ENCODE results near the gene SLFN14. TPM values are rescaled to one million over a fixed set of nuclear protein-coding genes. Genes with fewer than 3 reads are reported as not detected.
"Not testable (repeated sequence)": the region's sequence is repeated elsewhere in the genome, so short reads cannot be mapped to it uniquely, and the experiment has no call there.

The SLFN14 gene
- total and polyA plus RNA-seq, 2 of the 4 experiments (the other 2 are of a cell fraction), result not detected

GRCh38 chr17:35529326-35529725 is 31.3 kb downstream of the SLFN14 start:
- no CpG with 5 or more reads among the region's 1 CpG for WGBS, 2 experiments (ENCODE audit: extremely low coverage in 2 of 2, insufficient read length in 1 of 2)
- intact Hi-C loops (cut with micrococcal nuclease); H3K4ac ChIP-seq (ENCODE audit: low read depth, low read length): not testable (repeated sequence)

More at GRCh38 chr17:35529326-35529725, 31.3 kb downstream of the SLFN14 start:
- H2BK120ac ChIP-seq (ENCODE audit: low read depth, low read length); ATAC-seq (ENCODE audit: low read depth); H3K4me3 ChIP-seq (ENCODE audit: insufficient read depth, low read depth, low read length); H4K5ac ChIP-seq (ENCODE audit: low read depth, low read length); H3K14ac ChIP-seq (replicated peaks; ENCODE audit: low read depth, low read length); H3K4me2 ChIP-seq (ENCODE audit: low read depth, low read length); H3K79me1 ChIP-seq (ENCODE audit: low read depth in 1 of 2, low read length in 2 of 2); H3K9ac ChIP-seq (ENCODE audit: low read depth, low read length); H3K4me1 ChIP-seq (ENCODE audit: control insufficient read depth, insufficient read depth, low read length); BruUV-seq (replicated peaks); POLR2A ChIA-PET (ENCODE audit: unreplicated experiment); H2AK9ac ChIP-seq (replicated peaks; ENCODE audit: low read depth, low read length, poor library complexity); H3K56ac ChIP-seq (ENCODE audit: extremely low read depth, insufficient read depth, low read length); H2AK5ac ChIP-seq (ENCODE audit: low read depth, low read length); H3K9me3 ChIP-seq (ENCODE audit: control insufficient read depth, insufficient read depth, low read length); H2BK20ac ChIP-seq (ENCODE audit: low read depth, low read length); H2BK15ac ChIP-seq (ENCODE audit: low read depth, low read length); H3K23ac ChIP-seq (ENCODE audit: low read depth, low read length); DNase-seq; H4K20me1 ChIP-seq (ENCODE audit: insufficient read depth, low read length); H2AFZ ChIP-seq (replicated peaks; ENCODE audit: low read length, poor library complexity); H3K27me3 ChIP-seq (ENCODE audit: control insufficient read depth, insufficient read depth, low read length); H3K27ac ChIP-seq (ENCODE audit: insufficient read depth, low read length); H4K91ac ChIP-seq (ENCODE audit: insufficient read depth, low read depth, low read length); H3K9me1 ChIP-seq (ENCODE audit: insufficient read depth, low read length); H4K8ac ChIP-seq (ENCODE audit: low read depth in 2 of 2, low read length in 2 of 2); H2BK5ac ChIP-seq (ENCODE audit: low read depth, low read length, poor library complexity, severe bottlenecking); H3K36me3 ChIP-seq (ENCODE audit: control insufficient read depth, insufficient read depth, low read length); H3K18ac ChIP-seq (ENCODE audit: low read depth, low read length): not testable (repeated sequence)
- in situ Hi-C loops (cut with MboI; ENCODE audit: low sequenced_read_pairs) (loop anchor here (25.0 kb wide), 1 partner anchor 1117 kb away; no protein-coding TSS in a partner anchor), dilution Hi-C loops (cut with HindIII; ENCODE audit: low sequenced_read_pairs, unreplicated experiment) (loop anchor here (25.0 kb wide), 2 partner anchors 217 to 342 kb away; partner anchors contain the start of gene SLC35G3)
- CTCF ChIA-PET, result interaction anchor here (0.8 kb wide), 1 partner anchor 507 kb away, joined by 3 read pairs; no protein-coding TSS in a partner anchor

All from IMR-90 (cell line).